Activated CD8-positive, alpha-beta memory T cell treated with anti-CD3 and anti-CD28 coated beads, Interleukin-2, amount 50 U/mL, for 24 hours (primary cell): ENCODE results near the gene COG3.

Experiments used
- DNase-seq: peaks from one replicate; pipeline ENCODE4 v3.0.0-alpha.2; 2020; ENCODE audit errors: extremely low read depth

COG3 gene

DNA sequence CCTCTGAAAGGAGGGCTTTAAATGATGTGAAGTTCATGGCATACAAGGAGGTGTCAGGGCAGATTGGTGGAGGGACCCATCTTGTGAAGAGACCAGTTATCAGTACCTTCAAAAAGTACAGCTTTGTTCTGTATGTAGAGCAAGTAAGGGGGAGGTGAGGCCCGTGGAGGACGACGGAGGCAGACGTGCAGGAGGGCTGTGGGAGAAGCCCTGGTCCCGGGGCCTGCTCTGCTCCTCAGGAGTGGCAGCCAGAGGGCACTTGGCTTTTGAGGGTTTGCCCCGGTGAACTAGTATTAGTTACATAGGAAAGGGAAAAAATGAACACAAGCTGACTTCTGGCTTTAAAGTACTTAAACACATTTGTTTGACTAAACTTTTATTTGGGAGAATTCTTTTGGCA, 42.1 kb downstream of the COG3 start:
- DNase-seq, result no peak

DNA sequence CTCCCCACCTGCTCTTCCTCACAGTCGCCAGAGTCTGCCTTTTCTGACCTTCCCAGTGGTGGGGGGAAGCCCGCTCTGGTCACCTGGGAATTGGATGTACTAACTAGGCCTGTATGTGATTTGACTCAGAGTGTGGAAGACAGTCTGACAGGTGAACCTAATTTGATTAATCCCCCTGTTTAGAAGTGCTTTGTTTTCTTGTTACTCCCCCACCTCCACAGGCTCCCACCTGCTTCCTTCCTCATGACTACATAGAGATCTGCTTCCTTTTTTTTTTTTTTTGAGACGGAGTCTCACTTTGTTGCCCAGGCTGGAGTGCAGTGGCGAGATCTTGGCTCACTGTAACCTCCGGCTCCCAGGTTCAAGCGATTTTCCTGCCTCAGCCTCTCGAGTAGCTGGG, 44.0 kb downstream of the COG3 start:
- no peak for DNase-seq

DNA sequence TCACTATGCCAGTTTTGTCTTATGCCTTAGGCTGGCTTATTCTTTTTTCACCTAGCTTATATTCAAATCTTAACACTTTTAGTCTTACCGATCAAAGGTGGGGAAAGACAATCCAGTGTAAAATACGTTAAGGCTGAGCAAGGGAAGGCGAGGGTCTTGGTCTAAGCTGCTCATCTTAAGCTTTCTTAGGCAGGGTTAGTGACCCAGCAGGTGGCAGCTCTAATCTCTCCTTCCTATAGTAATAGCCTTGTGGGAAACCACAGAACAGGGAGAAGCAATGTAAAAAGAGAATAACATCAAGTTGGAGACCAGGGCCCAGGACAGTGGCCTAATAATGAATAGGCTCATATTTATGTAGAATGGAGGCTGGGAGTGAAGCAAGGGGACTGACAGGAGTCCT, 45.9 kb downstream of the COG3 start:
- no peak for DNase-seq

DNA sequence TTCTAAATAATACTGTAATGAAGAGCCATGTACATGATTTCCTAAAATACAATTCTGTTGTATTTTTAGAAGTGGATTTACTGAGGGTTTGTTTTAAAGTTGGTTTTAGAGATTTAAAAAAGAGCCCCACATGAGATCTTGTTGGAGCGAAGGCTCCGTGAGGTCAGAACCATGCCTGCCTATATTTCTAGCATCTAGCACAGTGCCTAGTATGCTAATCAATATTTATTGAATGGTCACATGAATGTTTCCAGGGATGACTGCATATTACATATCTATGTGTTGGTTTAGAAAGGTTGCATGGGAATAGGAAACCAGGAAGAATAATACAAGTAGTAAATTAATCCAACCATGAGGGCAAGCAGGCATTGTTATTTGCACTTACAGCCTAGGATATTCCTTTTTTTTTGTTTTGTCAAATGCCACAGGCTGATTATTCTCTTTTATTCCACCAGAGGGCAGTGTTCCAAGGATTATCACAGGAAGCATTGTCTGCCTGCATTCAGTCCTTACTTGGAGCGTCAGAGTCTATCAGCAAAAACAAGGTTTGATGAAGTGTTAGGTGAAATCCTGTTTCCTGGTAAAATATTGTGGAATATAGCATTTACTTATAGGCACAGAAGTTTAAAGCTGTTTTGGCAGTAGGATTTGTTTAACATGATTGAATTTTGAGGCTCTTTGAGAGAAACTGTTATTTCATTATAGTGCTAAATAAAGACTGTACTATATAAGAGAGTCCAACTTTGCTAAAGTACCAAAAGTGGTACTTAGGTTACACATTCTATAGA, 46.8 kb downstream of the COG3 start:
- DNase-seq, result no peak

DNA sequence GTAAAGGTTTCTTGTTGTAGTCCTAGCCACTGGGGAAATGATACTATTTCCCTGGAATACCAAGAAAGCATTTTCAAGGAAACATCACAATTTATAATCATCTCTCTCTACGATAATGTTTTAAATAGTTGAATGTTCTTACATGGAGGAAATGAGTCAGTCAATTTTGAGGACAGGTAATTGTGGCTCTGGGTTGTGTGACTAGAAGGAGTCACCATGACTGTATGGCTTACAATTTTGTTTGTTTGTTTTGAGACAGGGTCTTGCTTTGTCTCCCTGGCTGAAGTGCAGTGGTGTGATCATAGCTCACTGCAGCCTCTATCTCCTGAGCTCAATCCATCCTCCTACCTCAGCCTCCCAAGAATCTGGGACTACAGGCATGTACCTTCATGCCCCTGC, 47.4 kb downstream of the COG3 start:
- no peak for DNase-seq

DNA sequence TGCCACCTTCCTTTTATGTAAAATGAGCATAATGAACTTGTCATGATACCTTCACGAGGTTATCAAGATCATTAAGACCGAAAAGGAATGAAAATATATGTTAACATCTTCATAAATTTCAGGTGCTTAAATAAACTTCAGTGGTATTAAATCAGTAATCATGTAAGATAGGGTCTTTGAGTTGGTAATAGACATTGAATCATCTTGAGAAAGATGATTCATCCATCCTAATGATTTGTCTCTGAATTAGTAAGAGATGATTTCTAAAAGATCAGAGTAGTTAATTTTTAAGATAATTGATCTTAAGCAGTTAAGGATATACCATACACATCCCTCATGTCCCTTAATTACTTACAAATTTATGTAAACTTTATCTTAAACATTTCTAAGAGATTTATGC, 52.0 kb downstream of the COG3 start:
- DNase-seq, result no peak

DNA sequence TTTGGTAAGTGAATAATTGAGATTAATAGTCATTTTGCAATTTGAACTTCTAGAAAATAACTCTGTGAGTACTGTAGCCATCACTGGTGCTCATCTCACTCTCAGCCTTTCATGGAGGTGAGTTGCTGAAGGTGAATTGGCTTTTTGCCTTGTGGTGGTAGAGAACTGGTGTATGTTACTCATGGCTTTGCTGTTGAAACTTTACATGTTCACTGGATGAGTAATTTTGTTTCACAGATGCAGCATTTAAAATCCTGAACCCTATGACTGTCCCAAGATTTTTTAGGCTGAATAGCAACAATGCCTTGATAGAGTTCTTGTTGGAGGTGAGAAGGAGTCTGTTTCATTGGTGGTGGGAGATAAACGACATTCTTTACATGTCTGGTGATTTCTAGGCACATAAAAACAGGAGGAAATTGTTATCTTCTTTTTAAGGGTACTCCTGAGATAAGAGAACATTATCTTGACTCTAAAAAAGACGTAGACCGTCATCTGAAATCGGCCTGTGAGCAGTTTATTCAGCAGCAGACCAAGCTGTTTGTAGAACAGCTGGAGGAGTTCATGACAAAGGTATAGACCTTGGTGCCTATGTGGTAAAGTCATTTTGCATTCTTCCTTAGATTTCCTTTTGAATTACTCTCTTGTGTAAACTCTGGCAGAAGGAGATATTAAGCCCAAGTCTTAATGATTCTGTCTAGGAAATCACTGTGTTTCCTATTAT, 53.9 kb downstream of the COG3 start:
- DNase-seq, result no peak

DNA sequence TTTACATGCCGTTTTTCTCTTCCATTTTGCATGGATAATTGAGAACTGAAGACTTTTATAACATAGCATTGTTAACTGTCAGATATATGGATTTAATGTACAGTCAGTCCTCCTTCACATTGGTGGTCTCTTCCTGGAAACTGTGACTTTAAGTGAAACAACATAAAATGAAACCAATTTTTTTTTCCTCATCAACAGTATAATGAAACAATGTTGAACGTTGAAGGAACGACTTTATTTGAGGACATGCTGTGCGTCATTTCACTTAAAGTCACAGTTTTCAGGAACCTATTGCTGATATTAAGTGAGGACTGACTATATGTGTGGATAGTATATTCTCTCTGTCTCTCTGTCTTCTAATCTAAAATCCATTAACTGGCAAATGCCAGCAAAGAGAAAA, 54.8 kb downstream of the COG3 start:
- no peak for DNase-seq

DNA sequence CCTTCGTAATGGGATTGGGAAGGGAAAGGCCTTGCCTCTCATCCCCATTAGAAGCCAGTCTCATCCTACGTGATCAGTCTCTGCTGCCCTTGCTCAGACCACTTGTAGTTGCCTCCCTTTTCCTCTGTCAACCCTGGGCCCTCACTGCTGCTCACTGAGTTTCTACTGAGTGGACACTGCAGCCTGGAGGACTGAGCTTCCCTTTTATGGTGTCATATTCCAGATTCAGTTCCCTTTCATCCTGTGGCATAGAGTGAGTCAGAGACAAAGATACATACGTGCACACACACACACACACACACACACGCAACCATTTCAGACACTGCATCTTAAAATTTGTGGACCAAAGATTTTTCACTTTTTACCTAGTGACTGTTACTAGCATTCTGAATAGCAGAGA, 56.6 kb downstream of the COG3 start:
- no peak for DNase-seq

DNA sequence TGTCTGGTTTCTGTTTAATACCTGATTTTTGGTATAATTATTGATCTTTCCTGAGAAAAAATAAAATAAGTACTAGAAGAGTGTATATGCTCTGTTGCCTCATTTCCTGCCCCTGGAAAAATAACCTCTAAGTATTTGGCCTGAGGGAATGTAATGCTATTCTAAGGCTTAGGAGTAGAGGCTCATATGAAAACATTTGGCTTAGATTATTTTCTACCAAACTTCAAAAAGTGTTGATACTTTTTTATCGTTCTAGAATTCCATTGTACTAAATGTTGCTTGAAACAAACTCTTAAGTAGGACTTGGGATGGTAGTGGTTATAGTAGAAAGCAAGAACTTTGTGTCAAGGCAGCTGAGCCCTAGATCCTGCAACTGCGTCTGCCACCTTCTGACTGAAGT, 57.8 kb downstream of the COG3 start:
- DNase-seq, result no peak

DNA sequence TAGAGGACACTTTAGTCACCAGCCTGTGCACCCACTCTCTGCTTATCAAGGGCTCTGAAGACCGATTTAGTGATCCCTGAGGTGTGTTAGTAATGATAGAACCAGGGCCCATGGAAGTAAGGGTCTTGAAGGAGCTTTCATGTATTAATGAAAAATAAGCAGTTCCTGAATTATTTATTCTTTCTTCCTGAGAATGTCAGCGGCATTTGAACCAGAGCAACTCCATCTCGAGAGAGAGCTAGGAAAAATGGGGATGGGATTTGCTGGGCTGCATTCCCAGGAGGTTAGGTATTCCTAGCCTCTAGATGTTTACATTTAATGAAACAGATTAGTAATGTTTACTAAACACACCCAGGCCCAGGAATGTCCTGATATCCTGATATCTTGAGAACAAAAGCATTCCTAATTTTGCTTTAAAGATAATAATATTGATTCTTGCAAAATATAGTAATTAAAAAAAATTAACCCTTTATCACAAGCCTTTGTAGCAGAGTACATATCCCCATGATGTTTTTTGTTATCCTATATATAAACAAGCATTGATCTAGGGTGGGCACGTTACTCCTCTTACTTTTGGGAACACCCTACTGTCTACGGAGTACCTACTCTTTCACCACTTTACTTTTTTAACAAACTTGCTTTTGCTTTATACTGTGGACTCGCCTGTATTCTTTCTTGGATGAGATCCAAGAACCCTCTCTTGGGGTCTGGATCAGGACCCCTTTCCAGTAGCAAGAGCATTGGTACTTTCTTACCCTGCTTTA, 63.1 kb downstream of the COG3 start:
- no peak for DNase-seq

DNA sequence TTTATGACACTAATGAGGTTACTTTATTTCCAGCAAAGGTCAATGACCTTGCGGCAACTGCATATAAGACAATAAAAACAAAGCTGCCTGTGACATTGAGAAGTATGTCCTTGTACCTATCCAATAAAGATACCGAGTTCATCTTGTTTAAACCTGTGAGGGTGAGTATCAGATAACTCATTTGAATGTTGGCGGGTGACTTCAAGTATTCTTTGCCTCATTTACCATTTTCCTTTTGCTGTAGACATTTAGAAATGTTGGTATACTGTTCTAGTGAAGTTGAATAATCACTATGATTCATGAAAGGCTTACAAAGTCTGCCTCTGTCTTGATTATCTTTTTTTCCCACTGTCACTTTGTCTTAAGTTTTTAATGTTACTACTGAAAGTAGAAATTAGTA, 65.0 kb downstream of the COG3 start:
- DNase-seq, result no peak

DNA sequence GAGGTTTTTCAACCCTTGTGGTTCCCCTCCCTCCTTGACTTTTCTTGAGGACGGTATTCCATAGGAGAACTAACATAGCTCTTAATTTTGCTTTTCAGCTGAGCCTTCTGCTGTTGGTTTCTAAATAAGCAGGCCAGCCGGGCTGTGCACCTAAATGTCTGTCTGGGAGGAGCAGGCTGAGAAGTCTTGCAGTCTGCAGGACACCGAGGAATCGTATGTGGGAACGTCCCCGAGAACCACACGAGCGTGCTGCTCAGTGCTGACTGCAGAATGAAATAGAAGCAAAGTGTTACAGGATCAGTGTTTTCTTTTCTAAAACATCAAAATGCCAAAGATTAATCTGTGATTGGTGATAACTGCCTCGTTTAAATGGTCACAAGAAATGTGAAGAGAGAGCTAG, 69.9 kb downstream of the COG3 start:
- DNase-seq, result no peak

DNA sequence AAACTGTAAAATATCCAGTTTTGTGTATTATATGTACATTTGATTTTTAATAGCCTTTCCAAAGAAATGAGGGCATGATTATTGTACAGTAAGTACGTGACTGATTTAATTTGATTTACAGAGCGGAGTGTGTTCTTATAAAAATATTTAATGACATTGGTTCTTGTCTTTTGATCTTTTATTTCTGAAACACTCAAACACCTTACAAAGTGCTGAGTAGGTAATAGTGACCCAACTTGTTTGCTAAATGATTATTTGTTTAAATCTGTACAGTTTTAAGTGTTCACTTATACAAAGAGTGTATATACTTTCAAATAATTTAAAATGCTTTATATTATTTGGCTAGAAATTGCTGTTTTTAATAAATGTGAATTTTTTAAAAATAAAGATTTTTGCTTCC, 71.5 kb downstream of the COG3 start:
- DNase-seq, result no peak

DNA sequence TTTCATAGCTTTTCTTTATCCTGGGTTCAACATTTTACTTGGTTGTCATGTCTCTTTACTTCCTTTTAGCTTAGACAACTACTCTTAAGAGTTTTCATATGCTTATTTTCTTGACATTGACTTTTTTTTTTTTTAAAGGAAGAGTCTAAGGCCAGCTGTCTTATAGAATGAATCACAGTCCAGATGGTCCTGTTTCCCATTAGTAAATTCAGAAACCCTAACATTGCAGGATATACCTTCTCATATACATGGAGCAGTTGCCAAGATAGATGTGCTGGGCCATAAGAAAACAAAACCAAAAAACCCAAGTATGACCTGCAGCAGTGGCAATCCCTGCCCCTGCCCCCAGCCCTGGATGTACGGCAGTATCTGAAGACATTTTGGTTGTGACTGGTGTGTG, 72.8 kb downstream of the COG3 start:
- no peak for DNase-seq

DNA sequence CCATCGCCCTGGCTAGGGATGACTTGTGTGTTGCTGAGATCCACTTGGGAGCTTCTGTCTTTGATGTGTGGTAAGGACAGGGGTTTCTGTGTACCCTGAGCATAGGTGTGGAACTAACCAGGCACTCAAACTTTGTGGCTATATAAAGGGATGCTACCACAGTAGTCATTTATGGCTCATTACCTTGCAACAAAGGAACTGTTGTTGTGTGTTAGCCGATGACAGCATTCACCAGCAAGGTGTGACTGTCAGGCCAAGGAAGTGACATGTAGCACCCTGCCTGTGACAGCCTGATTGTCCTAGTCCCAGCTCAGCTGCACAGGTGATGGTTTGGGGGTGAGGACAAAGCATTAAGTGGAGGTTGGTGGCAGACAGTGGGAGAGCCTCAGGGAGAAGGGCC, 73.6 kb downstream of the COG3 start:
- DNase-seq, result no peak

DNA sequence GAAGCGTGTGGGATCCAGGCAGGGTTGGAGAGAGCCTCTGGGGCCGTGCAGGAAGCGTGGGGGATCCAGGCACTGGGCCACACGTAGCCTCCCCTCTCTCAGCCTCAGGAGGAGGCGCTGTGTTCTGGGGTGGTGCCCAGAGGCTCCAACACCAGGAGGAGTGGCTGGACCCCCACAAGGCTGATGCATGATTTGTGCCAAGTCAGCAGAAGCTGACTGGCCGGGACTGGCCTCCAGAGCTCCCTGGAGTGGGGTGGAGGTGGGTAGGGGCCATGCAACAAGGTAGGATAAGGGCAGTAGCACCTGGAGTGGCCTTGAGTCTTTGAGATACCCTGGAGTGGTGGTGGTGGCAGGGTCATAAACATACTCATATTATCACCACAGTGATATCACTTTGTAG, 75.5 kb downstream of the COG3 start:
- DNase-seq, result no peak

DNA sequence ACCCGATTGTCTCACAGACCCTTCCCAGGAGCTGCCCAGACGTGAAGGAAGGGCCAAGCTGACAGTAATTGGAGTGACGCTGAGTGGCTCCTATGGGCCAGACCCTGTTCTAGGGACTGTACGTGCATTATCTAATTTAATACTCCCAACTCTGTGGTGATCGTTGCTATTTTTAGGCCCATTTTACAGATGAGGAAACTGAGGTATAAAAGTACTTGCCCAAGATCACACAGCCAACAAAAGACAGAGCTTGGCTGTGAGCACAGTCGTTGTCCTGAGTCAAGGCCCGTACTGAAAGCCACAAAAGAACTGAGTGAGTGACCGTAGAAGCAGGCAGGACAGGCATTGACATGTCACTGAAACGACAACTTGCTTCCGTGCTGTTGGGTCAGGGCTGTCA, 76.1 kb downstream of the COG3 start:
- DNase-seq, result no peak

DNA sequence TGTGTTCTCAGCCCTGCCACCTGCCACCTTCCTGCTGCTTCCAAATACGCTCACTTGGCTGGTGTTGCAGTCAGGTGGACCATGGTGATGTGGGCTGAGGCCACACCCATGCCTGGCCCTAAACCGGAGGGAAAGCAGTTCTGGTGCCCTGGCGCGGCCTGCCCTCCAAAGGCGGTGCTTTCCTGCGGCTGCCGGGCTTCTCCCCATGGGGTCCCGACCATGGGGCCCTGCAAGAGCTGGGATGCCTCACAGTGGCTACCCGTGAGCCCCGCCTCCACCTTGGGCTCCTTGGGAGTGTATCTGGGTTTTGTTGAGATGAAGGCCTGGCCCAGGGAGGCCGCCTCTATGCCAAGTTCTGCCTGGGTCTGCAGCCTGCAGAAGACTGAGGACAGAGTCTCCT, 77.1 kb downstream of the COG3 start:
- DNase-seq, result no peak

DNA sequence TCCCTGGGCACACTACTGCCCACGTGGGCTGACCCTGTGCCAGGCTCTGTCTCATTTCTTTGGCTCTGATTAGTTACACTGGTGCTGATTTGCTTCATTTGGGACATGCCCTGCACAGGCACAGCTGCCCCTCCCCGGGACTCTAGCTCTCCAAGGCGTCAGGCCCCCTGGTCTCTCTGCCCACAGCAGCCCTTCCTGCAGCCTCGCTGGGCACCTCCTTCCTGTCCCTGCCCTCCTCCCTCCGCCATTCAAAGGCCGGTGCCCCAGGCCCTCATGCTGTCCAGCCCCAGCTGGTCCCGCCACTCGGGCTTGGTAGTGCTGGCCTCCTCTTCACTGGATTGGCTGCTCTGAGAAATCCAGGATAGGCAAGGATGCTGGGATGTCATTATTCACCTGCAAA, 77.7 kb downstream of the COG3 start:
- no peak for DNase-seq

DNA sequence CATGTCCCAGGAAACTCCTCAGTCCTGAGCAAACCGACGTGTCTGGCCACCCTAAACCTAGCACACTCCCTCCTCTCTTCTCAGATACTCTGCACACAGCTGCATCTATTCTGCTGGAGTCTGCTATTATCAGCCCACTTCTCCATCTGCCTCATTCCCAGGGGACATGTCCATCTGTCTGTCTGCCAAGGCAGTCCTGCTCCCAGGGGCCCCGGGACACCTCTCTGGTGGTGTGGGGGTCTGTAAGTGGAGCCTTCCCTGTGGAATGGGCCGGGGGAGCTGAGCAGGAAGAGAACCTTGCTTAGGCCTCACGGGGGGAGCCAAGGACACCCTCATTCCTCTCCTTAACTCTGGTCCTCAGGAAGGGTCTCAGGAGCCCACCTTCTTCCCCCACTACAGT, 78.1 kb downstream of the COG3 start:
- no peak for DNase-seq

DNA sequence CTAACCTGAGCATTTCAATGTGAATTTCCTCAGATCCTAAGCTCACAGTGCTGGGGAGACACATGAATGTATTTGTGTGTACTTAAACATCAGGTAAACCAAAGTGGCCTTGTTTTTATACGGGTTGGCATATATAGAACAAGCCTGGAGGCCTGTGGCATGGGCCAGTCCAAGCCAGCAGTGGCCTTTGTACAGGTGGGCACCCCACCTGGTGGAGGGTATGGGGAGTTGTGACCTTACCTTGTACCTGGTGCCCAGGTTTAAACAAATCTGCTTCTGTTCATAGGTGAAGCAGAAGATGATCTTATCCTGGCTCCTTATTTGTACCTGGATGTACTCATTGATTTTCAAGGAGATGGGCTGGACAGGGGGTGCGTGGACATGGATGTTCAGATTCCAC, 79.8 kb downstream of the COG3 start:
- no peak for DNase-seq
